D721Med (cell line): ENCODE measurements around the gene TSPAN3.

Experiments
- DNase-seq: peaks from one replicate; pipeline ENCODE4 v3.0.0; 2011; ENCODE audit warnings: low spot score; ENCODE audit not compliant: insufficient read length
- FAIRE-seq: peaks from 2 replicates; lab custom pipeline; 2011; peaks lifted over from hg19 to GRCh38; lab: Jason Lieb, UNC
- TF ChIP-seq, protein P1 (sequence below): IDR thresholded peaks from 2 replicates; pipeline ENCODE4 v1.5.1; 2012; ENCODE audit warnings: mild to moderate bottlenecking, control low read depth; ENCODE audit not compliant: insufficient read depth; ENCODE audit errors: missing control alignments

Gene TSPAN3

DNA sequence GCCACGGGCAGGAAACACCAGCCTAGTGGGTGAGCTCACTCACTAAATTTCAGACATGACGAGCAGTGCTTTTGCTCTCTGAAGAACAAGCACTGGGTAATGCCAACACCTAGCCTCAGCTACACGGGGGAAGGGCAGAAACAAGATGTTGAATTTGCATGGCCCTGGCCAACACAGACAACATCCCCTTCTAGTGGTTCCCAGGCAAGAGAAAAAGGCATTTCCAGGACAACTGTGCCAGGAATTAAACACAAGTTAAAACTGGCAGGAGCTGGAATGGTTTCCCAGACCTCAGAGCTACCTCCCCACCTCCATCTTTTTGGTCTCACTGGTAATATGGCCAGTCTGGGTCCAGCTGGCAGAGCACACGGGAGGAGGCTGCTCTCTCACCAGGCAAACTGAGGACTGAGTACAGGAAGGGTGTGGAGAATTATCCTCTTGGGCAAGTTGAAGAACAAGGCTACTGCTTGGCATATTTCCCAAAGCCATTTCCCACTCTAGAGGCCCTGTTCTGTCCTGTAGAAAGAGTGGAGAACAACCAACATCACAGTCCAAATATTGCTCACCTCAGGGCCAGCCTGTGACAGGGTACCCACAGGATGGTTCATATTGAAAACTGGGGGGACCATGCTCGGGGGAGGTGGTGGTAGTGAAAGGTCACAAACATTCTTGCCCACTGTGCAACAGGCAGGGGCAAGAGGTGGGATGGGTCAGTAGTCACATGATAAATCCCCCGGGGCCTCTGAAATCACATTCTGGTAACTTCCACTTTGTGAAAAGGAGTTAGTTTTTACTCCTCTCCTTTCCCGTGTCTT lies 26.5 kb downstream of the TSPAN3 start:
- FAIRE-seq (no peak), DNase-seq (no peak)
- TF ChIP-seq, protein P1, sequence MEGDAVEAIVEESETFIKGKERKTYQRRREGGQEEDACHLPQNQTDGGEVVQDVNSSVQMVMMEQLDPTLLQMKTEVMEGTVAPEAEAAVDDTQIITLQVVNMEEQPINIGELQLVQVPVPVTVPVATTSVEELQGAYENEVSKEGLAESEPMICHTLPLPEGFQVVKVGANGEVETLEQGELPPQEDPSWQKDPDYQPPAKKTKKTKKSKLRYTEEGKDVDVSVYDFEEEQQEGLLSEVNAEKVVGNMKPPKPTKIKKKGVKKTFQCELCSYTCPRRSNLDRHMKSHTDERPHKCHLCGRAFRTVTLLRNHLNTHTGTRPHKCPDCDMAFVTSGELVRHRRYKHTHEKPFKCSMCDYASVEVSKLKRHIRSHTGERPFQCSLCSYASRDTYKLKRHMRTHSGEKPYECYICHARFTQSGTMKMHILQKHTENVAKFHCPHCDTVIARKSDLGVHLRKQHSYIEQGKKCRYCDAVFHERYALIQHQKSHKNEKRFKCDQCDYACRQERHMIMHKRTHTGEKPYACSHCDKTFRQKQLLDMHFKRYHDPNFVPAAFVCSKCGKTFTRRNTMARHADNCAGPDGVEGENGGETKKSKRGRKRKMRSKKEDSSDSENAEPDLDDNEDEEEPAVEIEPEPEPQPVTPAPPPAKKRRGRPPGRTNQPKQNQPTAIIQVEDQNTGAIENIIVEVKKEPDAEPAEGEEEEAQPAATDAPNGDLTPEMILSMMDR, result no peak

DNA sequence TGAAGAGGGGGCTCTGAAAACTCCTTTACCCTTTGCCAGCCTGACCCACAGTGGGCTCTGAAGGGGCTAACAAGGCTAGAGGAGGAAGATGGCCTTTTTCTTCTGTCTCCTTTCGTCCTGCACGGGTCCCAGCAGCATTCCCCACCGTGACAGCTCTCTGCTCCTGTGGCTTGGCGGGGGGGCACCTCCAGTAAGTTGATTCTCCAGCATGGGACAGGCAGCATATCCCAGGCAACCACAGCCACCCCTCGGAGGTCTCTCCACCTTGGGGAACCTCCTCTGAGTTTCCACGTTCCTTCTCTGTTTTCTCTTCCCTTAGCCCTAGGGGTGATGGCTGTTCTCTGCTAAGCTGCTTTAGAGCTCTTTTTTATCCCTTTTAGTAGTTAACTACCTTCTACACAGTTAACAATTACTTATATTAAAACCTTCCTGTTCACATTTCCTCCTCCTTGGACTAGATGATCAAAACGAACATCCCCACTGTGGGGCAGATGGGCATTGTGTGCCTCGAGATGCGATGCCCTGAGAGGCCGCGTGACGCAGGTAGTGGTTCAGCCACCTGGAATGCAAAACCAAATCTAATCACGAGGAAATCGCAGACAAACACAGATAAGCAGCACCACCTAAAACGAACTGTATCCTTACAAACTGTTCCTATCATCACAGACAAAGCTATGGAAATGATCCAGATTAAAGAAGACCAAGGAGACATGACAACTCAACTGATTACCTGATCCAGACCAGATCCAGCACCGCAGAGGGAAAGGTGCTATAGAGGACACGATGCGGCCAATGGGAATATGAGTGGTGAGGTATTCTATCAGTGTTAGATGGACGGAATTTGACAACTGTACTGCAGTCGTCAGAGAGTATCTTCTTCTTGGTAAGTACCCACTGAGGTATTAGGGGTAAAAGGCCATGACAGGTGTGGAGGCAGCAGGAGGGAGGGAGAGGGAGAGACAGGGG lies 27.7 kb downstream of the TSPAN3 start:
- TF ChIP-seq, protein P1, result no peak
- DNase-seq, result no peak
- no peak for FAIRE-seq

DNA sequence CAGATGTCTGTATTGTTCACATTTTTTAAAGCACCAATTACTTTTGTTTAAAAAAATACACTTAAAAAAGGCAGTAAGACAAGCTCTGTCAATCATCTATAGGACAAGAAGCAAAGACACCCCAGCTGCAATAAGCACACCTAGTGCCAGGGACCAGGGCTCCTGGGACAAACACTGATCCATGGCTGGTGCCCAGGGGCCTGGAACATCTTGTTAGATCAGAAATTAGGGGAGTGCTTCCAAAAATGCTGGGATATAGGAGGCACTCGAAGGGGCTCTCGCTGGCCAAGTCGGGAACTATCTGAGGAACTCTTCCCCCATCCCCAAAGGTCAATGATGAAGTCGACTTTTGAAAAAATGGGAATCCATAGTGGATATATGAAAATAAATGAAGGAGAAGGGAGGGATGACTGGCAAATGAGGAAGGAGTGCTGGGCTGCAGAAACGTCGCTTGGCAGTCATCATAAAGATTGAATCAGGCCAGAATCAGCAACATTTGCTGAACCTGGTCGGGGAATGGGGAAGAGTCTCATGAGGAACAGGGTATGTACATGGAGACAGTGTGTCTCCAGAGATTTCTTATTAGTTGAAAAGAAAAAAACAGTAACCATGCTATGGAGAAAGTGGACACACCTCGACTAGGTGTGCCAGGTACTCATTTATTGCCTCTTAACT lies 28.5 kb downstream of the TSPAN3 start:
- TF ChIP-seq, protein P1, result no peak
- DNase-seq (no peak), FAIRE-seq (no peak)

DNA sequence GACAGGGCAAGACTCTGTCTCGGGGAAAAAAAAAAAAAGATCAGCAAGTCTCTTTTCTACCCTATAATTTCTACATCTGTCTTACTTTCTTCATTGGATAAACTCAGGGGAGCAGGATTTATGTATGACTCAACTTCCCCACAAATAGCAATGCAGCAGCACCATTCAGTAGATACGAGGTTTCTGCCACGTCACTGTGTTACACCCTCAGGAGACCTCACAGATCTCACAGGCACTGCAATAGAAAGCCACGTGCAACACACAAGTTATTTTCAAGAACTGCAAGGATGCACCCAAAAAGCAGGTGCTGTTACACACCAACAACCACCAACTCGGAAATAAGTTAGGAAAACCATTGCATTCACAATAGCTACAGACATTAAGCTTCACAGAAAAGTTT lies 30.2 kb downstream of the TSPAN3 start:
- DNase-seq (no peak), FAIRE-seq (no peak)
- TF ChIP-seq, protein P1, result no peak

DNA sequence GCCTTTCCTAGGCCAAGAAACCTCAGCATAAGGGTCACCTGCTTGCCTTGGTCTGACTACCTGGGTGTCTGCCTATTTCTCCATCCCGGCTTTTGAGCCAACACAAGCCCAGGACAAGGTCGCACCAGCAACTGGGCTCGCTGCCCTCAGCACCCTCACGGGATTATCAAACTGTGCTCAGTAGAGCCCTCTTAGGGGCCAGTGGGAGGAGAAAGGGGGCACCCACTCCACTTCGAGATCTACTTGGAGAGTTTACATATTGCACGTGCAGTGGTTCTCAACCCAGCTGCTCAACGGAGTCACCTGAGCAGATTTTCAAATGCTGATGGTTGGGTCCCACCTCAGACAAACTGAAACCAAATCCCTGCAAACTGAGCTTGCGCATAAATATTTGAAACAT lies 31.1 kb downstream of the TSPAN3 start:
- FAIRE-seq (no peak), DNase-seq (no peak)
- TF ChIP-seq, protein P1, result no peak

DNA sequence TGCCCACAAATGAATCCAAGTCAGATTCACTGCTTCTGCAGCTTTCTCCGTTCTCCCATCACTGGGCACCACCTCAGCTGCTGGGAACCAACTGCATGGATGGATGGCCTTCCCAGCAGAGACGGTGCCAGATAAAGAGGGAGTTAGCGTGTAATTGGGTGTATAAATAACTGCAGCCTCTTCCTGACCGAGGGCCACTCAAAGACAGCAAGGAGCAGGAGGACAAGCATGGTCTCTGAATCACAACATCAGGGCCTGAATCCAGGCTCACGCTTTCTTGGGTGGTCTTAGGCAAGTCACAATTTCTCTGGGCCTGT lies 31.7 kb downstream of the TSPAN3 start:
- DNase-seq (no peak), FAIRE-seq (no peak)
- TF ChIP-seq, protein P1, result no peak
